Neural cell (in vitro differentiated cells): ENCODE results near the gene CXorf58.

Source experiments
- EZH2 ChIP-seq: fragments of 200-600, 300-800 bp; shearing (Covaris generic), sonication (generic); IDR thresholded peaks from 2 replicates; pipeline ENCODE4 v1.6.1; 2014; ENCODE audit warnings: antibody characterized with exemption, low read length, borderline replicate concordance, mild to moderate bottlenecking; ENCODE audit not compliant: insufficient read depth, poor library complexity, severe bottlenecking
- POLR2AphosphoS5 ChIP-seq: IDR thresholded peaks from 2 replicates; pipeline ENCODE4 v1.6.1; 2012
- RAD21 ChIP-seq: fragments of 450-650 bp; conservative IDR thresholded peaks from 2 replicates; pipeline ENCODE4 v1.6.1; 2014; ENCODE audit warnings: antibody characterized with exemption, mild to moderate bottlenecking, moderate library complexity
- REST ChIP-seq: IDR thresholded peaks from 2 replicates; pipeline ENCODE4 v1.6.1; 2012; ENCODE audit warnings: borderline replicate concordance
- TF ChIP-seq, protein P1 (sequence below): fragments of 450-650 bp; IDR thresholded peaks from 2 replicates; pipeline ENCODE4 v1.5.1; 2014; ENCODE audit warnings: antibody characterized with exemption, mild to moderate bottlenecking, moderate library complexity; ENCODE audit not compliant: poor library complexity, severe bottlenecking

GRCh38 chrX:23938690-23939089 lies 30.9 kb downstream of the CXorf58 start:
- TF ChIP-seq, protein P1, sequence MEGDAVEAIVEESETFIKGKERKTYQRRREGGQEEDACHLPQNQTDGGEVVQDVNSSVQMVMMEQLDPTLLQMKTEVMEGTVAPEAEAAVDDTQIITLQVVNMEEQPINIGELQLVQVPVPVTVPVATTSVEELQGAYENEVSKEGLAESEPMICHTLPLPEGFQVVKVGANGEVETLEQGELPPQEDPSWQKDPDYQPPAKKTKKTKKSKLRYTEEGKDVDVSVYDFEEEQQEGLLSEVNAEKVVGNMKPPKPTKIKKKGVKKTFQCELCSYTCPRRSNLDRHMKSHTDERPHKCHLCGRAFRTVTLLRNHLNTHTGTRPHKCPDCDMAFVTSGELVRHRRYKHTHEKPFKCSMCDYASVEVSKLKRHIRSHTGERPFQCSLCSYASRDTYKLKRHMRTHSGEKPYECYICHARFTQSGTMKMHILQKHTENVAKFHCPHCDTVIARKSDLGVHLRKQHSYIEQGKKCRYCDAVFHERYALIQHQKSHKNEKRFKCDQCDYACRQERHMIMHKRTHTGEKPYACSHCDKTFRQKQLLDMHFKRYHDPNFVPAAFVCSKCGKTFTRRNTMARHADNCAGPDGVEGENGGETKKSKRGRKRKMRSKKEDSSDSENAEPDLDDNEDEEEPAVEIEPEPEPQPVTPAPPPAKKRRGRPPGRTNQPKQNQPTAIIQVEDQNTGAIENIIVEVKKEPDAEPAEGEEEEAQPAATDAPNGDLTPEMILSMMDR: no peak
- no peak for TF ChIP-seq REST
- TF ChIP-seq POLR2AphosphoS5: no peak
- TF ChIP-seq RAD21: no peak
- no peak for TF ChIP-seq EZH2
